NB4 (cell line): ENCODE data around the gene FRS2.

ENCODE experiments used
- CTCF ChIP-seq: IDR thresholded peaks from one replicate; pipeline ENCODE4 v1.5.1; 2012; ENCODE audit warnings: low read depth, low read length
- POLR2A ChIP-seq: IDR thresholded peaks from 2 replicates; pipeline ENCODE4 v1.6.1; 2011; ENCODE audit warnings: mild to moderate bottlenecking; ENCODE audit not compliant: insufficient read length; ENCODE audit errors: extremely low read depth
- TF ChIP-seq, protein P1 (sequence below): IDR thresholded peaks from 2 replicates; pipeline ENCODE4 v1.6.1; 2011; ENCODE audit warnings: low read depth, low read length

GRCh38 chr12:69459477-69459876 is 10.7 kb upstream of the FRS2 start:
- TF ChIP-seq CTCF (no peak), POLR2A (no peak)
- TF ChIP-seq, protein P1, sequence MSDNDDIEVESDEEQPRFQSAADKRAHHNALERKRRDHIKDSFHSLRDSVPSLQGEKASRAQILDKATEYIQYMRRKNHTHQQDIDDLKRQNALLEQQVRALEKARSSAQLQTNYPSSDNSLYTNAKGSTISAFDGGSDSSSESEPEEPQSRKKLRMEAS = no peak
